Sigmoid colon (tissue), 4 donors: ENCODE data around the gene TLR10.

Experiments
- CTCF ChIP-seq, 4 experiments: fragments of 450-650 bp in 3 of 4; fragments of 200-600 bp in 1 of 4; IDR thresholded peaks; one replicate each; pipeline ENCODE4 v1.5.1; 2016 to 2019; ENCODE audit warnings: antibody characterized with exemption in 4 of 4, mild to moderate bottlenecking in 3 of 4, moderate library complexity in 2 of 4
- EP300 ChIP-seq, 4 donors: sonication (generic); formaldehyde crosslinking; IDR thresholded peaks; one replicate each; pipeline ENCODE4 v1.6.1; 2017; ENCODE audit warnings: antibody characterized with exemption in 4 of 4

- no peak for TF ChIP-seq CTCF (IDR thresholded peaks at IDR 0.05)
- no peak for TF ChIP-seq EP300 (IDR thresholded peaks at IDR 0.05)
Observed at GRCh38 chr4:38728631-38729141, 54.1 kb downstream of the TLR10 start.
